SK-N-SH treated with all-trans-retinoic acid at 6 μM for 48 hours (cell line): ENCODE results near the gene COX7A1.

Source experiments
- ATAC-seq: fragments of 200-7000 bp; cut with Tn5 transposase; 3 replicates; pipeline ENCODE4 v1.9.1; 2020; ENCODE audit warnings: mild to moderate bottlenecking, moderate library complexity
- ARNTL ChIP-seq: fragments of 450-650 bp; formaldehyde crosslinking; IDR thresholded peaks from 2 replicates; pipeline ENCODE4 v1.5.0; 2020; ENCODE audit warnings: low read depth, mild to moderate bottlenecking, moderate library complexity, borderline replicate concordance
- BACH2 ChIP-seq: fragments of 250-450 bp; sonication (Bioruptor Pico); IDR thresholded peaks from 2 replicates; pipeline ENCODE4 v1.9.0; 2021; ENCODE audit warnings: mild to moderate bottlenecking, borderline replicate concordance
- CSDC2 ChIP-seq: fragments of 250-450 bp; sonication (Bioruptor Pico); IDR thresholded peaks from 2 replicates; pipeline ENCODE4 v1.5.0; 2020; ENCODE audit warnings: mild to moderate bottlenecking, moderate library complexity
- ESRRG ChIP-seq: fragments of 250-450 bp; sonication (Bioruptor Pico); IDR thresholded peaks from 2 replicates; pipeline ENCODE4 v1.6.1; 2021; ENCODE audit warnings: mild to moderate bottlenecking
- GLIS3 ChIP-seq: fragments of 250-450 bp; sonication (Bioruptor Pico); IDR thresholded peaks from 2 replicates; pipeline ENCODE4 v1.5.0; 2020; ENCODE audit warnings: mild to moderate bottlenecking, moderate library complexity
- ISL1 ChIP-seq: fragments of 250-450 bp; sonication (Bioruptor Pico); IDR thresholded peaks from 2 replicates; pipeline ENCODE4 v2.1.2; 2022; ENCODE audit warnings: mild to moderate bottlenecking, moderate library complexity
- OSR1 ChIP-seq: fragments of 250-450 bp; sonication (Bioruptor Pico); IDR thresholded peaks from 2 replicates; pipeline ENCODE4 v1.8.0; 2022; ENCODE audit warnings: moderate library complexity, mild to moderate bottlenecking, inconsistent platforms
- POU6F1 ChIP-seq: fragments of 250-450 bp; sonication (Bioruptor Pico); IDR thresholded peaks from 2 replicates; pipeline ENCODE4 v1.8.0; 2021; ENCODE audit warnings: low read depth, mild to moderate bottlenecking, moderate library complexity, borderline replicate concordance
- PPARA ChIP-seq: fragments of 250-450 bp; sonication (Bioruptor Pico); IDR thresholded peaks from 2 replicates; pipeline ENCODE4 v1.5.0; 2020; ENCODE audit warnings: mild to moderate bottlenecking, borderline replicate concordance
- RARB ChIP-seq: fragments of 250-450 bp; sonication (Bioruptor Pico); IDR thresholded peaks from 2 replicates; pipeline ENCODE4 v1.8.0; 2021; ENCODE audit warnings: mild to moderate bottlenecking, moderate library complexity
- SNAI2 ChIP-seq: fragments of 250-450 bp; sonication (Bioruptor Pico); IDR thresholded peaks from 2 replicates; pipeline ENCODE4 v1.5.0; 2020; ENCODE audit warnings: mild to moderate bottlenecking, moderate library complexity
- TCF4 ChIP-seq: fragments of 250-450 bp; sonication (Bioruptor Pico); IDR thresholded peaks from 2 replicates; pipeline ENCODE4 v1.8.0; 2021; ENCODE audit warnings: mild to moderate bottlenecking, moderate library complexity, borderline replicate concordance
- TOX ChIP-seq: fragments of 250-450 bp; sonication (Bioruptor Pico); IDR thresholded peaks from 2 replicates; pipeline ENCODE4 v1.8.0; 2021; ENCODE audit warnings: mild to moderate bottlenecking, moderate library complexity, borderline replicate concordance
- ZC3H10 ChIP-seq: fragments of 250-450 bp; sonication (Bioruptor Pico); IDR thresholded peaks from 2 replicates; pipeline ENCODE4 v1.5.1; 2021; ENCODE audit warnings: mild to moderate bottlenecking, moderate library complexity
- ZFP3 ChIP-seq: fragments of 250-450 bp; sonication (Bioruptor Pico); IDR thresholded peaks from 2 replicates; pipeline ENCODE4 v1.5.0; 2020; ENCODE audit warnings: mild to moderate bottlenecking, moderate library complexity
- ZFP30 ChIP-seq: fragments of 450-650 bp; formaldehyde crosslinking; IDR thresholded peaks from 2 replicates; pipeline ENCODE4 v1.5.0; 2022; ENCODE audit warnings: mild to moderate bottlenecking, moderate library complexity
- ZNF565 ChIP-seq: fragments of 450-650 bp; formaldehyde crosslinking; conservative IDR thresholded peaks from 2 replicates; pipeline ENCODE4 v1.5.0; 2020; ENCODE audit warnings: low read depth, mild to moderate bottlenecking, moderate library complexity
- ZNF70 ChIP-seq: fragments of 450-650 bp; formaldehyde crosslinking; IDR thresholded peaks from 2 replicates; pipeline ENCODE4 v1.5.0; 2020; ENCODE audit warnings: mild to moderate bottlenecking, moderate library complexity
- TF ChIP-seq, protein P1 (sequence below): fragments of 250-450 bp; sonication (Bioruptor Pico); IDR thresholded peaks from 2 replicates; pipeline ENCODE4 v1.5.1; 2020; ENCODE audit warnings: low read depth, mild to moderate bottlenecking, moderate library complexity
- TF ChIP-seq, protein P2 (sequence below): fragments of 250-450 bp; sonication (Bioruptor Pico); IDR thresholded peaks from 2 replicates; pipeline ENCODE4 v1.5.0; 2020; ENCODE audit warnings: mild to moderate bottlenecking, moderate library complexity
- TF ChIP-seq, protein P3 (sequence below): fragments of 250-450 bp; sonication (Bioruptor Pico); IDR thresholded peaks from 2 replicates; pipeline ENCODE4 v1.5.1; 2021; ENCODE audit warnings: mild to moderate bottlenecking, moderate library complexity

The COX7A1 gene

GRCh38 chr19:36150586-36150985 is 1.7 kb downstream of the COX7A1 start:
- no peak for ATAC-seq
- TF ChIP-seq, protein P1, sequence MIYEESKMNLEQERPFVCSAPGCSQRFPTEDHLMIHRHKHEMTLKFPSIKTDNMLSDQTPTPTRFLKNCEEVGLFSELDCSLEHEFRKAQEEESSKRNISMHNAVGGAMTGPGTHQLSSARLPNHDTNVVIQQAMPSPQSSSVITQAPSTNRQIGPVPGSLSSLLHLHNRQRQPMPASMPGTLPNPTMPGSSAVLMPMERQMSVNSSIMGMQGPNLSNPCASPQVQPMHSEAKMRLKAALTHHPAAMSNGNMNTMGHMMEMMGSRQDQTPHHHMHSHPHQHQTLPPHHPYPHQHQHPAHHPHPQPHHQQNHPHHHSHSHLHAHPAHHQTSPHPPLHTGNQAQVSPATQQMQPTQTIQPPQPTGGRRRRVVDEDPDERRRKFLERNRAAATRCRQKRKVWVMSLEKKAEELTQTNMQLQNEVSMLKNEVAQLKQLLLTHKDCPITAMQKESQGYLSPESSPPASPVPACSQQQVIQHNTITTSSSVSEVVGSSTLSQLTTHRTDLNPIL (CRISPR knock-in tag): no peak
- TF ChIP-seq CSDC2 (CRISPR knock-in tag) (no peak), ZNF70 (no peak), ZFP30 (no peak), TOX (CRISPR knock-in tag) (no peak), TCF4 (CRISPR knock-in tag) (no peak), ESRRG (no peak), BACH2 (CRISPR knock-in tag) (no peak), ISL1 (no peak), GLIS3 (CRISPR knock-in tag) (no peak), ZNF565 (CRISPR knock-in tag) (no peak), SNAI2 (CRISPR knock-in tag) (no peak), ZFP3 (CRISPR knock-in tag) (no peak), ZC3H10 (CRISPR knock-in tag) (no peak), POU6F1 (CRISPR knock-in tag) (no peak), RARB (CRISPR knock-in tag) (no peak)
- TF ChIP-seq, protein P2, sequence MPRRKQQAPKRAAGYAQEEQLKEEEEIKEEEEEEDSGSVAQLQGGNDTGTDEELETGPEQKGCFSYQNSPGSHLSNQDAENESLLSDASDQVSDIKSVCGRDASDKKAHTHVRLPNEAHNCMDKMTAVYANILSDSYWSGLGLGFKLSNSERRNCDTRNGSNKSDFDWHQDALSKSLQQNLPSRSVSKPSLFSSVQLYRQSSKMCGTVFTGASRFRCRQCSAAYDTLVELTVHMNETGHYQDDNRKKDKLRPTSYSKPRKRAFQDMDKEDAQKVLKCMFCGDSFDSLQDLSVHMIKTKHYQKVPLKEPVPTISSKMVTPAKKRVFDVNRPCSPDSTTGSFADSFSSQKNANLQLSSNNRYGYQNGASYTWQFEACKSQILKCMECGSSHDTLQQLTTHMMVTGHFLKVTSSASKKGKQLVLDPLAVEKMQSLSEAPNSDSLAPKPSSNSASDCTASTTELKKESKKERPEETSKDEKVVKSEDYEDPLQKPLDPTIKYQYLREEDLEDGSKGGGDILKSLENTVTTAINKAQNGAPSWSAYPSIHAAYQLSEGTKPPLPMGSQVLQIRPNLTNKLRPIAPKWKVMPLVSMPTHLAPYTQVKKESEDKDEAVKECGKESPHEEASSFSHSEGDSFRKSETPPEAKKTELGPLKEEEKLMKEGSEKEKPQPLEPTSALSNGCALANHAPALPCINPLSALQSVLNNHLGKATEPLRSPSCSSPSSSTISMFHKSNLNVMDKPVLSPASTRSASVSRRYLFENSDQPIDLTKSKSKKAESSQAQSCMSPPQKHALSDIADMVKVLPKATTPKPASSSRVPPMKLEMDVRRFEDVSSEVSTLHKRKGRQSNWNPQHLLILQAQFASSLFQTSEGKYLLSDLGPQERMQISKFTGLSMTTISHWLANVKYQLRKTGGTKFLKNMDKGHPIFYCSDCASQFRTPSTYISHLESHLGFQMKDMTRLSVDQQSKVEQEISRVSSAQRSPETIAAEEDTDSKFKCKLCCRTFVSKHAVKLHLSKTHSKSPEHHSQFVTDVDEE (CRISPR knock-in tag): no peak

- no peak for ATAC-seq
Measured at GRCh38 chr19:36149673-36150406, 2.4 kb downstream of the COX7A1 start.

More at GRCh38 chr19:36149673-36150406, 2.4 kb downstream of the COX7A1 start:
- TF ChIP-seq TCF4 (CRISPR knock-in tag) (no peak), ZC3H10 (CRISPR knock-in tag) (no peak), BACH2 (CRISPR knock-in tag) (no peak), ARNTL (CRISPR knock-in tag) (no peak), GLIS3 (CRISPR knock-in tag) (no peak), OSR1 (CRISPR knock-in tag) (no peak), POU6F1 (CRISPR knock-in tag) (no peak), ZFP30 (no peak), CSDC2 (CRISPR knock-in tag) (no peak), PPARA (no peak), TOX (CRISPR knock-in tag) (no peak), ISL1 (no peak), ESRRG (no peak)
- TF ChIP-seq, protein P3, sequence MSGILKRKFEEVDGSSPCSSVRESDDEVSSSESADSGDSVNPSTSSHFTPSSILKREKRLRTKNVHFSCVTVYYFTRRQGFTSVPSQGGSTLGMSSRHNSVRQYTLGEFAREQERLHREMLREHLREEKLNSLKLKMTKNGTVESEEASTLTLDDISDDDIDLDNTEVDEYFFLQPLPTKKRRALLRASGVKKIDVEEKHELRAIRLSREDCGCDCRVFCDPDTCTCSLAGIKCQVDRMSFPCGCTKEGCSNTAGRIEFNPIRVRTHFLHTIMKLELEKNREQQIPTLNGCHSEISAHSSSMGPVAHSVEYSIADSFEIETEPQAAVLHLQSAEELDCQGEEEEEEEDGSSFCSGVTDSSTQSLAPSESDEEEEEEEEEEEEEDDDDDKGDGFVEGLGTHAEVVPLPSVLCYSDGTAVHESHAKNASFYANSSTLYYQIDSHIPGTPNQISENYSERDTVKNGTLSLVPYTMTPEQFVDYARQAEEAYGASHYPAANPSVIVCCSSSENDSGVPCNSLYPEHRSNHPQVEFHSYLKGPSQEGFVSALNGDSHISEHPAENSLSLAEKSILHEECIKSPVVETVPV (CRISPR knock-in tag): no peak
- TF ChIP-seq, protein P2 (CRISPR knock-in tag): no peak
- TF ChIP-seq, protein P1 (CRISPR knock-in tag): no peak
- TF ChIP-seq, all 23 proteins: peak for 0
